Gastrocnemius medialis (tissue), 4 donors: ENCODE results near the gene PHACTR3. TPM values are rescaled to one million over a fixed set of nuclear protein-coding genes. Genes with fewer than 3 reads are reported as not detected.
A peak's percentile ranks its signal among the peaks of the same experiment; 100 is the strongest.

ENCODE experiments used
- ATAC-seq, 2 donors: fragments of 150-250 bp; one replicate each; pipeline ENCODE4 v1.9.1; 2016
- DNase-seq, 2 donors: peaks; one replicate each; pipeline ENCODE4 v3.0.0-alpha.2; 2019
- H3K27ac ChIP-seq, 4 donors: fragments of 200-600 bp; sonication (generic); 1 replicate in 1 of 4; 2 replicates in 3 of 4; pipeline ENCODE4 v1.5.1; 2016 to 2018; ENCODE audit warnings: mild to moderate bottlenecking in 2 of 4, moderate library complexity in 1 of 4
- H3K27me3 ChIP-seq, 3 donors: fragments of 200-600 bp; sonication (generic) in 2 of 3; 1 replicate in 1 of 3; 2 replicates in 2 of 3; pipeline versions ENCODE4 v1.5.1 to v1.6.0; 2016 to 2019; ENCODE audit warnings: mild to moderate bottlenecking in 1 of 3, moderate library complexity in 1 of 3
- H3K36me3 ChIP-seq, 2 donors: fragments of 200-600 bp; sonication (generic) in 1 of 2; one replicate each; pipeline ENCODE4 v1.5.1; 2017 to 2018
- H3K4me1 ChIP-seq, 2 donors: fragments of 200-600 bp; sonication (generic) in 1 of 2; one replicate each; pipeline ENCODE4 v1.5.1; 2016 to 2017; ENCODE audit warnings: mild to moderate bottlenecking in 2 of 2
- H3K4me3 ChIP-seq, 4 donors: fragments of 200-600 bp; sonication (generic) in 3 of 4; 1 replicate in 1 of 4; 2 replicates in 3 of 4; pipeline ENCODE4 v1.5.1; 2016 to 2019; ENCODE audit warnings: mild to moderate bottlenecking in 2 of 4
- H3K9me3 ChIP-seq, 3 donors: fragments of 200-600 bp; sonication (generic) in 2 of 3; 1 replicate in 1 of 3; 2 replicates in 2 of 3; pipeline ENCODE4 v1.5.1; 2016 to 2019
- POLR2A ChIP-seq, 2 donors: fragments of 450-650 bp; IDR thresholded peaks; one replicate each; pipeline ENCODE4 v1.6.1; 2017; ENCODE audit warnings: antibody characterized with exemption in 2 of 2, mild to moderate bottlenecking in 2 of 2, moderate library complexity in 2 of 2
- in situ Hi-C, 4 donors: fragments of 200-750 bp; cut with MboI; loops; one replicate each; pipeline versions ENCODE4 v1.15.0 to v1.8.0; 2017; ENCODE audit warnings: low sequenced_read_pairs in 4 of 4
- intact Hi-C: fragments of 100-400 bp; cut with DNase I; formaldehyde crosslinking; loops from one replicate; pipeline ENCODE4 v1.15.1; 2023; ENCODE audit warnings: low total_unique reads
- total RNA-seq, 4 donors: library from RNA; depleted of rRNA; stranded (reverse); fragments of >200 nt; gene quantifications; one replicate each; pipeline versions ENCODE4 v1.1.0 to v1.2.3, GENCODE V29; 2016
- TF ChIP-seq, protein P1 (sequence below), 5 experiments: fragments of 450-650 bp in 3 of 5; fragments of 200-600 bp in 2 of 5; sonication (generic) in 2 of 5; IDR thresholded peaks in 4 of 5; conservative IDR thresholded peaks in 1 of 5; 1 replicate in 4 of 5; 2 replicates in 1 of 5; pipeline ENCODE4 v1.5.1; 2016 to 2019; ENCODE audit warnings: antibody characterized with exemption in 5 of 5, mild to moderate bottlenecking in 3 of 5, moderate library complexity in 3 of 5

The PHACTR3 gene
- total RNA-seq, 4 donors from 2014 or later = 0.24 to 1.1 (median 0.59) TPM; not detected in 1

DNA sequence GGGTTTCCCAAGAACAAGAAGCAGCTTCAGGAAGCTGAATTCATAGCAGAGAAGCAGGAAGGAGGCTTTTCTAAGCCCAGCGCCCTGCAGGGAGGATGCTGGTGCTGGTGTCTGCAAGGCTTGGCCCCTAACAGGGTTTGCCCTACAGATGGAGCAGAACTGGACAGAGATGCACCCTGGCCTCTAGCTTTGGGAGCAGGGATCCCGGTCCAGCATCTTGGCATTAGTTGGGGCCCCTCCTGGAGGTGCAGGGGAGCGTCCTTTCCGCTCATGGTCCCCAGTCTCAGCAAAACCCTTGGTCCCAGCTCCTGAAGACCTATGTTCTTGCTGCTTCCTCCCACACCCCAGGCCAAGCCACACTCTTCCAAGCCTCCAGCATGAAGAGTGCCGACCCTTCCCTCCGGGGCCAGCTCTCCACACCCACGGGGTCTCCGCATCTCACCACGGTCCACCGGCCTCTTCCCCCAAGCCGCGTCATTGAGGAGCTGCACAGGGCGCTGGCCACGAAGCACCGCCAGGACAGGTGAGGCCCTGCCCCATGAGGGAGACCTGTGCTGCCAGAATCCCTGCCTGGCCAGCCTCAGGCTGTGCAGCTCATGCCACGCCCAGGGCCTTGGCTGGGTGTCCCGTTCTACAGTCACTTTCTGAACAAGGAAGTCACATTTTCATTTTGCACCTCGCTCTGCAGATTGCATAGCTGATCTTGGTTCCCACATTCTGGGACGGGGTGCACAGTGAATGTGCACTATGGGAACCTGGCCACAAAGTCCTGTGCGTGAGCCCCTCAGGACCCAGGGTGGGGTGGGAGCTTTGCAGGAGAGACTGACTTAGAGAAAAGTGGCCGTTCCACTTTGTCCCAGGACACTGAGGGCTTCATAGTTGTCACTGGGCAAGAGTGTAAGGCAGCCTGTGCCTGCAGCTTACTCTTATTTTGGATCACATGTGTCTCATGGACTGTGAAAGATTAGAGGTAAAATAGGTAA, 168.9 kb downstream of the PHACTR3 start:
- H3K4me3 ChIP-seq = no peak overlapping the region
- intact Hi-C loops (no loop called here), in situ Hi-C loops (no loop called here)
- TF ChIP-seq, protein P1, sequence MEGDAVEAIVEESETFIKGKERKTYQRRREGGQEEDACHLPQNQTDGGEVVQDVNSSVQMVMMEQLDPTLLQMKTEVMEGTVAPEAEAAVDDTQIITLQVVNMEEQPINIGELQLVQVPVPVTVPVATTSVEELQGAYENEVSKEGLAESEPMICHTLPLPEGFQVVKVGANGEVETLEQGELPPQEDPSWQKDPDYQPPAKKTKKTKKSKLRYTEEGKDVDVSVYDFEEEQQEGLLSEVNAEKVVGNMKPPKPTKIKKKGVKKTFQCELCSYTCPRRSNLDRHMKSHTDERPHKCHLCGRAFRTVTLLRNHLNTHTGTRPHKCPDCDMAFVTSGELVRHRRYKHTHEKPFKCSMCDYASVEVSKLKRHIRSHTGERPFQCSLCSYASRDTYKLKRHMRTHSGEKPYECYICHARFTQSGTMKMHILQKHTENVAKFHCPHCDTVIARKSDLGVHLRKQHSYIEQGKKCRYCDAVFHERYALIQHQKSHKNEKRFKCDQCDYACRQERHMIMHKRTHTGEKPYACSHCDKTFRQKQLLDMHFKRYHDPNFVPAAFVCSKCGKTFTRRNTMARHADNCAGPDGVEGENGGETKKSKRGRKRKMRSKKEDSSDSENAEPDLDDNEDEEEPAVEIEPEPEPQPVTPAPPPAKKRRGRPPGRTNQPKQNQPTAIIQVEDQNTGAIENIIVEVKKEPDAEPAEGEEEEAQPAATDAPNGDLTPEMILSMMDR (IDR thresholded peaks at IDR 0.05 in 4 of 5, conservative IDR thresholded peaks at IDR 0.05 in 1 of 5) = no peak
- TF ChIP-seq POLR2A (IDR thresholded peaks at IDR 0.05) = no peak
- no peaks in the 10 kb centered on the region for H3K36me3 ChIP-seq
- DNase-seq (no peak), ATAC-seq (no peak)
- no peaks in the 10 kb centered on the region for H3K9me3 ChIP-seq
- no peak overlapping the region for H3K27ac ChIP-seq
- H3K27me3 ChIP-seq = no peaks in the 10 kb centered on the region
- H3K4me1 ChIP-seq = peaks cover 0 to 8% of the 10 kb centered on the region in 2 donors

DNA sequence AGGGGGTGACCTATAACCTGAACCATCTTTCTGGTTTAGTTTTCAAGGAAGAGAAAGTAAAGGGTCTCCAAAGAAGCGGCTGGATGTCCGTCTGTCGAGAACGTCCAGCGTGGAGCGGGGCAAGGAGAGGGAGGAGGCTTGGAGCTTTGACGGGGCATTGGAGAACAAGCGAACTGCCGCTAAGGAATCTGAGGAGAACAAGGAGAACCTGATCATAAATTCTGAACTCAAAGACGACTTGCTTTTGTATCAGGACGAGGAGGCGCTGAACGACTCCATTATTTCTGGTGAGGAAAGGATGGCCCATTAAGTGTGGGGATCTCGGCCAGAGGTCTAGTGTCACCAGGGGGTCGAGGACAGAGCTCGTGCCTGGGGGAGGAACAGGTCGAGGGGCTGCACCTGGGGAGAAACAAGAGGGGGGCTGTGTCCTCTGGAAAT, 169.9 kb downstream of the PHACTR3 start:
- intact Hi-C loops (no loop called here), in situ Hi-C loops (no loop called here)
- no peak for DNase-seq

GRCh38 chr20:59774921-59775686, 170.8 kb downstream of the PHACTR3 start:
- in situ Hi-C loops = no loop called here
- no peaks in the 10 kb centered on the region for H3K27me3 ChIP-seq
- no peaks in the 10 kb centered on the region for H3K36me3 ChIP-seq
- DNase-seq = peak in 1 of 2 donors; percentile 0
- H3K9me3 ChIP-seq = no peaks in the 10 kb centered on the region
- no peak for ATAC-seq
- TF ChIP-seq, protein P1 (IDR thresholded peaks at IDR 0.05 in 4 of 5, conservative IDR thresholded peaks at IDR 0.05 in 1 of 5) = no peak
- no peak for TF ChIP-seq POLR2A (IDR thresholded peaks at IDR 0.05)
- H3K4me1 ChIP-seq = peaks cover 0 to 8% of the 10 kb centered on the region in 2 donors
- no peak overlapping the region for H3K4me3 ChIP-seq
- no peak overlapping the region for H3K27ac ChIP-seq
- intact Hi-C loops = no loop called here

More for the DNA sequence above, 169.9 kb downstream of the PHACTR3 start:
- Histone ChIP-seq H3K9me3 (no peaks in the 10 kb centered on the region), H3K4me3 (no peak overlapping the region), H3K27me3 (no peaks in the 10 kb centered on the region), H3K27ac (no peak overlapping the region), H3K4me1 (peaks cover 0 to 8% of the 10 kb centered on the region in 2 donors), H3K36me3 (no peaks in the 10 kb centered on the region)
- TF ChIP-seq POLR2A (IDR thresholded peaks at IDR 0.05) = no peak
- TF ChIP-seq, protein P1 (IDR thresholded peaks at IDR 0.05 in 4 of 5, conservative IDR thresholded peaks at IDR 0.05 in 1 of 5) = no peak
- no peak for ATAC-seq

DNA sequence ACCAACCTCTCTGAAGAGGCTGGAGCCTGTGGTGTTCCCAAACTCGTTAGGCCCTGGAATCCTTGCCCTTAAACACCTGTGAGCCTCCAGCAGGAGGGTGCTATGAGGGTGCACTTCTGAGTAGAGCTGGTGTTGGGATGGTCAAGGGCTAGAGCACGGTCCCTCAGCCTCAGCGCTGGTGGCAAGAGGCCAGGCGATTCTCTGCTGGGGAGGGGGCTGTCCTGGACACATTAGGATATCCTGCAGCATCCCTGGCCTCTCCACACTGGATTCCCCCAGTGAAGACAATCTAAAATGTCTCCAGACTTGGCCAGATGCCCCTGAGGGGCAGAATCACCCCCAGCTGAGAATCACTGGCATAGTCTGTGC, 171.3 kb downstream of the PHACTR3 start:
- intact Hi-C loops (no loop called here), in situ Hi-C loops (no loop called here)
- Histone ChIP-seq H3K36me3 (no peaks in the 10 kb centered on the region), H3K4me1 (peaks cover 0 to 8% of the 10 kb centered on the region in 2 donors), H3K4me3 (no peak overlapping the region), H3K9me3 (no peaks in the 10 kb centered on the region), H3K27ac (no peak overlapping the region), H3K27me3 (no peaks in the 10 kb centered on the region)
- ATAC-seq (no peak), DNase-seq (no peak)
- TF ChIP-seq, protein P1 (IDR thresholded peaks at IDR 0.05 in 4 of 5, conservative IDR thresholded peaks at IDR 0.05 in 1 of 5) = no peak
- no peak for TF ChIP-seq POLR2A (IDR thresholded peaks at IDR 0.05)
